Thoracic aorta (tissue), 2 donors: ENCODE results near the gene IL15. TPM values are rescaled to one million over a fixed set of nuclear protein-coding genes. Genes with fewer than 3 reads are reported as not detected.

Experiments used
- ATAC-seq: fragments of 150-250 bp; one replicate; pipeline ENCODE4 v1.8.0; 2017; ENCODE audit warnings: low read depth; ENCODE audit not compliant: insufficient number of reproducible peaks, low FRiP score
- DNase-seq: peaks from one replicate; pipeline ENCODE4 v3.0.0-alpha.2; 2020; ENCODE audit warnings: low spot score
- H3K27ac ChIP-seq, 2 donors: fragments of 200-600 bp; sonication (generic); 1 replicate in 1 of 2; 2 replicates in 1 of 2; pipeline ENCODE4 v1.5.1; 2016; ENCODE audit warnings: mild to moderate bottlenecking in 2 of 2, moderate library complexity in 2 of 2
- H3K27me3 ChIP-seq: fragments of 200-600 bp; sonication (generic); replicated peaks from 2 replicates; pipeline ENCODE4 v1.6.0; 2016; ENCODE audit warnings: mild to moderate bottlenecking; ENCODE audit not compliant: insufficient read depth
- H3K36me3 ChIP-seq: fragments of 200-600 bp; sonication (generic); one replicate; pipeline ENCODE4 v1.5.1; 2016
- H3K4me1 ChIP-seq, 2 donors: fragments of 200-600 bp; sonication (generic); 1 replicate in 1 of 2; 2 replicates in 1 of 2; pipeline versions ENCODE4 v1.5.1 to v1.6.0; 2016; ENCODE audit warnings: low read depth in 2 of 2, mild to moderate bottlenecking in 1 of 2; ENCODE audit not compliant: control insufficient read depth in 1 of 2
- H3K4me3 ChIP-seq: fragments of 200-600 bp; sonication (generic); 2 replicates; pipeline ENCODE4 v1.5.1; 2016; ENCODE audit warnings: mild to moderate bottlenecking
- H3K9me3 ChIP-seq: fragments of 200-600 bp; sonication (generic); 2 replicates; pipeline ENCODE4 v1.5.1; 2016
- total RNA-seq, 2 donors: library from RNA; depleted of rRNA; stranded (reverse); fragments of >200 nt; gene quantifications; one replicate each; pipeline versions ENCODE4 v1.1.0 to v1.2.3, GENCODE V29; 2016
- TF ChIP-seq, protein P1 (sequence below): fragments of 200-600 bp; sonication (generic); IDR thresholded peaks from one replicate; pipeline ENCODE4 v1.5.1; 2019; ENCODE audit warnings: antibody characterized with exemption

Gene IL15
- total RNA-seq, 2 donors from 2014 or later = 9.3 to 12.6 TPM

DNA sequence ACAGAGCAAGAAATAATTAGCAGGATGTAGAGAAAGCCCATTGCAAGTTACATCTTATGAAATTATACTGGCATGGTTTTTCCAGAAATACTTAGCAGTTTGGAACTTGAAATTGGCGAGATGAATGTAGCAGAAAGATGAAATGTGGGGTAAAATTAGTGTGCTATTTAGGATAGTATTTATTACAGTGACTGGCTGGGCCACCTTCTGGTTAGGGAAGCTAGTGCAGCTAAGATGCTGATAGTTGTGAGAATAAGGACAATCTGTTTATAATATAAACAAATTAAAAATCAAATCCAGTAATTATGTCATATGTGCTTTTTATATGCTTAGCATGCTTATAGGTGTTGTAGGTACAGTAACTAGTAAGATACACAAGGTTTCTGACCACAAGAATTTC lies 74.8 kb downstream of the IL15 start:
- TF ChIP-seq, protein P1, sequence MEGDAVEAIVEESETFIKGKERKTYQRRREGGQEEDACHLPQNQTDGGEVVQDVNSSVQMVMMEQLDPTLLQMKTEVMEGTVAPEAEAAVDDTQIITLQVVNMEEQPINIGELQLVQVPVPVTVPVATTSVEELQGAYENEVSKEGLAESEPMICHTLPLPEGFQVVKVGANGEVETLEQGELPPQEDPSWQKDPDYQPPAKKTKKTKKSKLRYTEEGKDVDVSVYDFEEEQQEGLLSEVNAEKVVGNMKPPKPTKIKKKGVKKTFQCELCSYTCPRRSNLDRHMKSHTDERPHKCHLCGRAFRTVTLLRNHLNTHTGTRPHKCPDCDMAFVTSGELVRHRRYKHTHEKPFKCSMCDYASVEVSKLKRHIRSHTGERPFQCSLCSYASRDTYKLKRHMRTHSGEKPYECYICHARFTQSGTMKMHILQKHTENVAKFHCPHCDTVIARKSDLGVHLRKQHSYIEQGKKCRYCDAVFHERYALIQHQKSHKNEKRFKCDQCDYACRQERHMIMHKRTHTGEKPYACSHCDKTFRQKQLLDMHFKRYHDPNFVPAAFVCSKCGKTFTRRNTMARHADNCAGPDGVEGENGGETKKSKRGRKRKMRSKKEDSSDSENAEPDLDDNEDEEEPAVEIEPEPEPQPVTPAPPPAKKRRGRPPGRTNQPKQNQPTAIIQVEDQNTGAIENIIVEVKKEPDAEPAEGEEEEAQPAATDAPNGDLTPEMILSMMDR = peak; percentile 58
- H3K9me3 ChIP-seq = peaks cover 9% of the 10 kb centered on the region
- no peaks in the 10 kb centered on the region for H3K27me3 ChIP-seq
- H3K36me3 ChIP-seq = no peaks in the 10 kb centered on the region
- ATAC-seq (no peak), DNase-seq (no peak)
- no peaks in the 10 kb centered on the region for H3K4me1 ChIP-seq
- H3K27ac ChIP-seq = no peak overlapping the region
- no peak overlapping the region for H3K4me3 ChIP-seq

DNA sequence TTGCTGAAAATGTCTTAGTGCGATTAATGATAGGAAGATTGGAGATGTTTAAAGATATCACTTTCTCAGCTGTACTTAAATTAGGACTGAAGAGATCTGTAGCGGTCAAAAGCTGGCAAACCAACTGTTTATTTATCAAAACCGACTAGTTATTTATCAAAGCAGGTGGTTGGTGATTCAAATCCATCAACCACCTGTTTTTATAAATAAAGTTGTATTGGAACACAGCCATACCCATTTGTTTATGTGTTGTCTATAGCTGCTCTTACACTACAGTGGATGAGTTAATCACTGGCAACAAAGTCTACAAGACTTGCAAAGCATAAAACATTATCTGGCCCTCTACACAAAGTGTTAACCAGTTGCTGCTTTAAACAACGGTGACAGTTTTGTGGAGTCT lies 76.8 kb downstream of the IL15 start:
- DNase-seq = no peak
- Histone ChIP-seq H3K4me1 (no peaks in the 10 kb centered on the region), H3K9me3 (no peaks in the 10 kb centered on the region), H3K27me3 (no peaks in the 10 kb centered on the region), H3K27ac (no peak overlapping the region), H3K36me3 (no peaks in the 10 kb centered on the region), H3K4me3 (no peak overlapping the region)
- no peak for ATAC-seq
- TF ChIP-seq, protein P1 = no peak

DNA sequence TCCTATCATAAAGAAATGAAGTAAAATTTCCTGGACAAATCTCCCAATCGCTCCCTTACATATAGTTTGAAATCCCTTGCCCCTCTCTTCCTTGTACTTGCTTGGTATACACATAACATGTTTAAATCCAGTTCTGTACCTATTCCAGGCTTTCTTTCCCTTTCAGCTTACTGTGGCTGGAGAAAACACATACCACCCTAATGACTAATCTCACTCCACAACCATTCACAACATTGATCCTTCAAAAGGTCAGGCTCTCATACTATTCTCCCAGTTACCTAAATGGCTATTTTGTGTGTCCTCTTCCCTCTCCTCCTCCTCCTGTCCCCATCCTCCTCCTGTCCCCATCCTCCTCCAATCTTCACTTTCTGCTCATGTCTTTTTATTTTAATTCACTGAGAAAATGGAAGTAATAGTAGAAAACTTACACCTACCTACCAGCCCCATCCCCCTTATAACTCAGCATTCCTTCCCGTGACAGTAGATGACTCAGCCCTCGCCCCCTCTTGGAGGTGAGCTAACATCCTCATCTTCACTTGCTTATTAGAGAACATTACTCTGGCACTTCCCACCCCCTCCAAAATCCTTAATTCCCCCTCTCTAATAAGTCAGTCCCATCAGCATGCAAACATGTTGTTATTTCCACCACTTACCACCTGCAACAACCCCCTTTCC lies 77.5 kb downstream of the IL15 start:
- TF ChIP-seq, protein P1 = no peak
- H3K9me3 ChIP-seq = no peaks in the 10 kb centered on the region

DNA sequence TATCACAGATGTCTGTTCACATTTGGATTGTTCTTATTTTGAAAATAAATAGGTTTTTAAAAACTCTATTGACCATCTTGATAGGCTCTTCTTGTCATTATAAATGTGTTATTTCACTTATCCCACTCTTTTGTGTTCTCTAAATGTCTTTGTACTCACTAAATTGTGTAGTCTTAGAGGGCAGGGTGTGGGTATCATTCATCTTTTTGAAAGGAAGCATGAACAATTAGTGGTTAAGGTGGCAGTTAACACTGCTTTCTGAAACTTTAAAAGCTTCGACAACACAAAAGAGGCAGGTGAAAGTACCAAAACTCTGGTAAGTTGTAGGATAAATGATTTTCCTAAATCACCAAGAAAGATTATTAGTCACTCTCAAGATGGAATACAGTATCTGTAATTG lies 83.2 kb downstream of the IL15 start:
- Histone ChIP-seq H3K9me3 (no peaks in the 10 kb centered on the region), H3K4me1 (no peaks in the 10 kb centered on the region), H3K27me3 (no peaks in the 10 kb centered on the region), H3K4me3 (no peak overlapping the region), H3K36me3 (no peaks in the 10 kb centered on the region), H3K27ac (no peak overlapping the region)
- TF ChIP-seq, protein P1 = no peak
- DNase-seq (no peak), ATAC-seq (no peak)

More for the DNA sequence above, 77.5 kb downstream of the IL15 start:
- H3K27ac ChIP-seq = no peak overlapping the region
- H3K27me3 ChIP-seq = no peaks in the 10 kb centered on the region
- no peak for ATAC-seq
- H3K36me3 ChIP-seq = no peaks in the 10 kb centered on the region
- DNase-seq = no peak
- no peaks in the 10 kb centered on the region for H3K4me1 ChIP-seq
- H3K4me3 ChIP-seq = no peak overlapping the region

DNA sequence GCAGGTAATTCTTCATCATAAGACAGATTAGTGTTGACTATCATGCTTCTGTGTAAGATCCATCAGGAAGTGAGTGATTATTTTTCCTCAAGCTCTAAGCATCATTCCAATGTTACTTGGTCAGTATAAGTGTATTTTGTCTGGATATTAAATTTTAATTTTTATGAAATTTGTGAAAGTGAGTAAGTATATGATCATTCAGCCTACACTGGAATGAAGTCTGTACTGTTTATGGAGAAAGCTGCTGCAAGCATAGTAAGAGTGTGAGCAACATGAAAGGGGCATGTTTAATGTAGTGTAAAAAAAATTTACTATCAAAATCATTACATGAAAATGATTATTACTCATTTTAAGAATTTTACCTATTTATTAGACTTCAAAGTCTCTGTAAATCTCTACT lies 84.8 kb downstream of the IL15 start:
- ATAC-seq = no peak
- no peak overlapping the region for H3K4me3 ChIP-seq
- no peaks in the 10 kb centered on the region for H3K36me3 ChIP-seq
- no peaks in the 10 kb centered on the region for H3K27me3 ChIP-seq
- H3K9me3 ChIP-seq = no peaks in the 10 kb centered on the region
- H3K27ac ChIP-seq = no peak overlapping the region
- no peaks in the 10 kb centered on the region for H3K4me1 ChIP-seq
- no peak for DNase-seq
- TF ChIP-seq, protein P1 = no peak
